HepG2 (cell line): ENCODE data around the gene RCAN2. TPM values are rescaled to one million over a fixed set of nuclear protein-coding genes. Genes with fewer than 3 reads are reported as not detected.

ENCODE experiments used
- ATAC-seq: fragments of 200-7000 bp; cut with Tn5 transposase; 3 replicates; pipeline ENCODE4 v1.9.1; 2020; ENCODE audit warnings: mild to moderate bottlenecking, moderate library complexity
- BruUV-seq: library from RNA; stranded (reverse); fragments of 400-500 nt; replicated peaks from 2 replicates; lab custom pipeline; 2021; lab: Mats Ljungman, UMichigan
- CTCF ChIA-PET: fragments of 300-600 bp; formaldehyde crosslinking; extraction: SDS; loops from one replicate; lab custom pipeline; 2021; ENCODE audit warnings: low total read pairs, inconsistent platforms, low intra/inter-chr PET ratio; lab: Yijun Ruan, JAX
- POLR2A ChIA-PET: fragments of 350-600 bp; sonication (Branson Sonifier 250); formaldehyde crosslinking; loops from one replicate; lab custom pipeline; 2020; ENCODE audit warnings: antibody characterized with exemption, inconsistent platforms; lab: Yijun Ruan, JAX
- DNase-seq: peaks from one replicate; pipeline ENCODE4 v3.0.0-alpha.2; 2015; ENCODE audit warnings: low spot score
- FAIRE-seq: peaks from 3 replicates; lab custom pipeline; 2011; peaks lifted over from hg19 to GRCh38; lab: Jason Lieb, UNC
- H2AFZ ChIP-seq: one replicate; pipeline ENCODE4 v1.6.1; 2011; ENCODE audit warnings: low read length, inconsistent platforms
- H3K27ac ChIP-seq: fragments of 300-600 bp; 3 replicates; pipeline ENCODE4 v1.8.0; 2011; ENCODE audit warnings: mixed run types, mild to moderate bottlenecking, mixed read lengths, low read length, inconsistent platforms; ENCODE audit not compliant: insufficient read depth; ENCODE audit errors: extremely low read length
- H3K27me3 ChIP-seq, 2 experiments: fragments of 200-600 bp in 1 of 2; 2 replicates in 1 of 2; 3 replicates in 1 of 2; pipeline versions ENCODE4 v1.6.0 to v1.8.0; 2011; ENCODE audit warnings: low read length in 2 of 2, mild to moderate bottlenecking in 2 of 2, moderate library complexity in 2 of 2, inconsistent platforms in 1 of 2; ENCODE audit not compliant: insufficient read depth in 2 of 2, control insufficient read depth in 1 of 2
- H3K36me3 ChIP-seq, 2 experiments: fragments of 200-600 bp in 1 of 2; replicated peaks in 1 of 2; 2 replicates in 1 of 2; 3 replicates in 1 of 2; pipeline versions ENCODE4 v1.5.1 to v1.8.0; 2011; ENCODE audit warnings: low read length in 2 of 2, inconsistent platforms in 1 of 2; ENCODE audit not compliant: insufficient read depth in 2 of 2, control insufficient read depth in 1 of 2
- H3K4me1 ChIP-seq: 2 replicates; pipeline ENCODE4 v1.5.1; 2012; ENCODE audit warnings: low read length, inconsistent platforms; ENCODE audit not compliant: insufficient read depth
- H3K4me2 ChIP-seq: 2 replicates; pipeline ENCODE4 v1.6.0; 2011; ENCODE audit warnings: low read depth, low read length, inconsistent platforms
- H3K4me3 ChIP-seq, 3 experiments: fragments of 200-600 bp in 1 of 3; sonication (generic), shearing (Covaris generic) in 1 of 3; replicated peaks in 1 of 3; 2 replicates each; pipeline ENCODE4 v1.5.1; 2011 to 2016; ENCODE audit warnings: low read length in 3 of 3, inconsistent platforms in 2 of 3, low read depth in 2 of 3, mild to moderate bottlenecking in 2 of 3, control low read depth in 1 of 3, mixed read lengths in 1 of 3; ENCODE audit not compliant: insufficient read depth in 1 of 3
- H3K79me2 ChIP-seq: one replicate; pipeline ENCODE4 v1.6.1; 2011; ENCODE audit warnings: low read length, inconsistent platforms; ENCODE audit not compliant: insufficient read depth
- H3K9ac ChIP-seq: 2 replicates; pipeline ENCODE4 v1.6.0; 2011; ENCODE audit warnings: mild to moderate bottlenecking, low read depth, low read length, inconsistent platforms; ENCODE audit not compliant: insufficient read depth
- H3K9me3 ChIP-seq: 2 replicates; pipeline ENCODE4 v1.5.1; 2012; ENCODE audit warnings: mild to moderate bottlenecking, low read length
- H4K20me1 ChIP-seq: 2 replicates; pipeline ENCODE4 v1.6.0; 2011; ENCODE audit warnings: inconsistent platforms, mild to moderate bottlenecking, low read length, moderate library complexity; ENCODE audit not compliant: insufficient read depth
- KLF13 ChIP-seq: sonication (generic); formaldehyde crosslinking; IDR thresholded peaks from 2 replicates; pipeline ENCODE4 v1.4.0; 2020; ENCODE audit warnings: mild to moderate bottlenecking, missing genetic modification reagents
- KLF16 ChIP-seq, 2 experiments: sonication (generic) in 1 of 2; formaldehyde crosslinking in 1 of 2; IDR thresholded peaks; 2 replicates each; pipeline versions ENCODE4 v1.6.1 to v1.8.0; 2016 to 2023; ENCODE audit warnings: missing genetic modification reagents in 2 of 2, missing compliant biosample characterization in 1 of 2
- POGZ ChIP-seq: sonication (generic); formaldehyde crosslinking; IDR thresholded peaks from 2 replicates; pipeline ENCODE4 v1.4.0; 2020; ENCODE audit warnings: mild to moderate bottlenecking, missing genetic modification reagents
- SOX5 ChIP-seq: IDR thresholded peaks from 2 replicates; pipeline ENCODE4 v1.6.1; 2016; ENCODE audit warnings: borderline replicate concordance
- ZNF3 ChIP-seq: IDR thresholded peaks from 2 replicates; pipeline ENCODE4 v1.7.0; 2017; ENCODE audit warnings: inconsistent platforms
- ZNF629 ChIP-seq: sonication (generic); formaldehyde crosslinking; conservative IDR thresholded peaks from 2 replicates; pipeline ENCODE4 v1.5.0; 2020; ENCODE audit warnings: missing genetic modification reagents
- WGBS: methylation state at CpG from one replicate; pipeline ENCODE4 v1.1.6; 2017; ENCODE audit warnings: low lambda C conversion rate; 5-methylcytosine and 5-hydroxymethylcytosine counted together
- in situ Hi-C: cut with HindIII; loops from 2 replicates; pipeline ENCODE4 v1.10.0; 2017; ENCODE audit warnings: low pct_unique_long_range_greater_than_20kb; ENCODE audit not compliant: extremely low pct_ligation_motif_present
- intact Hi-C: fragments of 100-400 bp; cut with micrococcal nuclease; formaldehyde crosslinking; loops from one replicate; pipeline ENCODE4 v1.10.0; 2022; ENCODE audit not compliant: unreplicated experiment
- polyA plus RNA-seq, 8 experiments: library from polyadenylated mRNA; depleted of rRNA in 3 of 8; stranded (reverse) in 7 of 8; unstranded in 1 of 8; fragments of >200 nt; fragmentation: Illumina TruSeq in 4 of 8; extraction: Trizol in 4 of 8; gene quantifications; 2 replicates each; pipeline versions ENCODE4 v1.2.1 to v1.2.3, GENCODE V29; 2011 to 2016; ENCODE audit warnings: low read depth in 4 of 8, missing spikeins in 1 of 8, mixed read lengths in 1 of 8; ENCODE audit not compliant: insufficient read depth in 1 of 8
- total RNA-seq, 5 experiments: library from RNA; depleted of rRNA; stranded (reverse); fragments of >200 nt; fragmentation: Illumina TruSeq; extraction: Trizol; gene quantifications; 2 replicates each; pipeline ENCODE4 v1.2.3, GENCODE V29; 2016; ENCODE audit warnings: low read depth in 1 of 5
- TF ChIP-seq, protein P1 (sequence below): sonication (generic); formaldehyde crosslinking; IDR thresholded peaks from 2 replicates; pipeline ENCODE4 v1.5.0; 2020; ENCODE audit warnings: missing genetic modification reagents
- TF ChIP-seq, protein P2 (sequence below): sonication (generic); formaldehyde crosslinking; IDR thresholded peaks from 2 replicates; pipeline ENCODE4 v1.4.0; 2020; ENCODE audit warnings: mild to moderate bottlenecking, missing genetic modification reagents, borderline replicate concordance
- TF ChIP-seq, protein P3 (sequence below): sonication (generic); formaldehyde crosslinking; IDR thresholded peaks from 2 replicates; pipeline ENCODE4 v1.9.0; 2022; ENCODE audit warnings: missing genetic modification reagents, mild to moderate bottlenecking, borderline replicate concordance
- TF ChIP-seq, protein P4 (sequence below): sonication (generic); formaldehyde crosslinking; IDR thresholded peaks from 2 replicates; pipeline ENCODE4 v1.8.0; 2022; ENCODE audit warnings: missing genetic modification reagents, mild to moderate bottlenecking, inconsistent platforms, borderline replicate concordance

Gene RCAN2
- total and polyA plus RNA-seq, 2 of the 13 experiments (the other 11 are each of a cell fraction or from before 2014, with no cell fraction given), result not detected

DNA sequence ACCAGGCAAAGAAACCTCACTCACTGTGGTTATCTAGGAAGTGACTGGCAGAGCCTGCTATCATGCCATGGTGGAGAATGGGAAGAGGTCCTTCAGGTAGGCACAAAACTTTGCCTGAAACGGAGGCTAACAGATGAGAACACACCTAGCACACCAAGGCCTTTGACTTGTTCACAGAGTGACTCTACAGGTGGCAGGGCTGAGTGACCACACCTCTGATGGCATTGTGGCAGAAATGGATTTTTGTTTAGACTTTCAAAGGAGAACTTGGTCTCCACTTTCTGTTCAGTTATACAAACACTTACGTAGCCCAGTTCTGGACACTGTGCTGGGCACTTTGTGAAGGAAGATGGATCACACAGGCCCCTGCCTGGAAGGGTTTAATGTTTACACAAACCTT lies 204.2 kb downstream of the RCAN2 start:
- Histone ChIP-seq H2AFZ (no peak overlapping the region), H3K9ac (no peak overlapping the region), H3K4me2 (no peak overlapping the region), H3K9me3 (no peaks in the 10 kb centered on the region), H3K79me2 (no peaks in the 10 kb centered on the region), H3K27me3 (no peaks in the 10 kb centered on the region), H3K36me3 (no peaks in the 10 kb centered on the region), H4K20me1 (no peaks in the 10 kb centered on the region), H3K27ac (no peak overlapping the region), H3K4me1 (no peaks in the 10 kb centered on the region), H3K4me3 (no peak overlapping the region)
- DNase-seq (no peak), FAIRE-seq (no peak), ATAC-seq (no peak)
- intact Hi-C loops (no loop called here), in situ Hi-C loops (no loop called here)
- POLR2A ChIA-PET, result no interaction called here
- WGBS, result 7% methylated on average over 2 of the region's 2 CpGs
- TF ChIP-seq, protein P1, sequence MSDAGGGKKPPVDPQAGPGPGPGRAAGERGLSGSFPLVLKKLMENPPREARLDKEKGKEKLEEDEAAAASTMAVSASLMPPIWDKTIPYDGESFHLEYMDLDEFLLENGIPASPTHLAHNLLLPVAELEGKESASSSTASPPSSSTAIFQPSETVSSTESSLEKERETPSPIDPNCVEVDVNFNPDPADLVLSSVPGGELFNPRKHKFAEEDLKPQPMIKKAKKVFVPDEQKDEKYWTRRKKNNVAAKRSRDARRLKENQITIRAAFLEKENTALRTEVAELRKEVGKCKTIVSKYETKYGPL (CRISPR knock-in tag), result no peak
- CTCF ChIA-PET, result no interaction called here
- BruUV-seq, result no TSS peak

DNA sequence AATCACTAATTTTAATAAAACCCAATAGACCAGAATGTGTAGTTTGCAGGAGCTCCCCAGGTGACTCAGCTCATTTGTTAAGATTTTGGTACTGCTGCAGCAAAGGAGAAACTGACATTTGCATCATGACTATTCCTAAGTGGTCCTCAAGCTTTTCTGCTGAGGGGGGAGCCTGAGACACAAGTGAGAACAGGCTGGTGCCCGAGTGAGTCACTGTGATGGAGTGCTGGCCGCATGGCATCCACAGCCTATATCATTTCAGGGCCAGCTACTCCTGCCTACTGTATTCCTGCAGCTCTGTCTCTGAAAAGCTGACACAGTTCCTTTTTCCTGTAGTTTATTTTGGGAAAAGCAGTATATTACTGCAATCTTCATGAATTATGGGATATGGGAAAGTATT lies 206.8 kb downstream of the RCAN2 start:
- FAIRE-seq (no peak), DNase-seq (no peak), ATAC-seq (no peak)
- Histone ChIP-seq H3K36me3 (no peaks in the 10 kb centered on the region), H3K27me3 (no peaks in the 10 kb centered on the region), H3K9ac (no peak overlapping the region), H3K4me1 (no peaks in the 10 kb centered on the region), H4K20me1 (no peaks in the 10 kb centered on the region), H2AFZ (no peak overlapping the region), H3K4me3 (no peak overlapping the region), H3K9me3 (no peaks in the 10 kb centered on the region), H3K79me2 (no peaks in the 10 kb centered on the region), H3K4me2 (no peak overlapping the region), H3K27ac (no peak overlapping the region)
- WGBS, result 7% methylated on average over 2 of the region's 2 CpGs
- ChIA-PET CTCF (no interaction called here), POLR2A (no interaction called here)
- intact Hi-C loops (no loop called here), in situ Hi-C loops (no loop called here)
- no TSS peak for BruUV-seq
- TF ChIP-seq KLF16 (CRISPR knock-in tag; IDR thresholded peaks at IDR 0.05) (no peak), ZNF629 (CRISPR knock-in tag) (no peak), ZNF3 (CRISPR knock-in tag) (no peak), POGZ (CRISPR knock-in tag) (no peak), SOX5 (no peak), KLF13 (no peak)
- TF ChIP-seq, protein P2, sequence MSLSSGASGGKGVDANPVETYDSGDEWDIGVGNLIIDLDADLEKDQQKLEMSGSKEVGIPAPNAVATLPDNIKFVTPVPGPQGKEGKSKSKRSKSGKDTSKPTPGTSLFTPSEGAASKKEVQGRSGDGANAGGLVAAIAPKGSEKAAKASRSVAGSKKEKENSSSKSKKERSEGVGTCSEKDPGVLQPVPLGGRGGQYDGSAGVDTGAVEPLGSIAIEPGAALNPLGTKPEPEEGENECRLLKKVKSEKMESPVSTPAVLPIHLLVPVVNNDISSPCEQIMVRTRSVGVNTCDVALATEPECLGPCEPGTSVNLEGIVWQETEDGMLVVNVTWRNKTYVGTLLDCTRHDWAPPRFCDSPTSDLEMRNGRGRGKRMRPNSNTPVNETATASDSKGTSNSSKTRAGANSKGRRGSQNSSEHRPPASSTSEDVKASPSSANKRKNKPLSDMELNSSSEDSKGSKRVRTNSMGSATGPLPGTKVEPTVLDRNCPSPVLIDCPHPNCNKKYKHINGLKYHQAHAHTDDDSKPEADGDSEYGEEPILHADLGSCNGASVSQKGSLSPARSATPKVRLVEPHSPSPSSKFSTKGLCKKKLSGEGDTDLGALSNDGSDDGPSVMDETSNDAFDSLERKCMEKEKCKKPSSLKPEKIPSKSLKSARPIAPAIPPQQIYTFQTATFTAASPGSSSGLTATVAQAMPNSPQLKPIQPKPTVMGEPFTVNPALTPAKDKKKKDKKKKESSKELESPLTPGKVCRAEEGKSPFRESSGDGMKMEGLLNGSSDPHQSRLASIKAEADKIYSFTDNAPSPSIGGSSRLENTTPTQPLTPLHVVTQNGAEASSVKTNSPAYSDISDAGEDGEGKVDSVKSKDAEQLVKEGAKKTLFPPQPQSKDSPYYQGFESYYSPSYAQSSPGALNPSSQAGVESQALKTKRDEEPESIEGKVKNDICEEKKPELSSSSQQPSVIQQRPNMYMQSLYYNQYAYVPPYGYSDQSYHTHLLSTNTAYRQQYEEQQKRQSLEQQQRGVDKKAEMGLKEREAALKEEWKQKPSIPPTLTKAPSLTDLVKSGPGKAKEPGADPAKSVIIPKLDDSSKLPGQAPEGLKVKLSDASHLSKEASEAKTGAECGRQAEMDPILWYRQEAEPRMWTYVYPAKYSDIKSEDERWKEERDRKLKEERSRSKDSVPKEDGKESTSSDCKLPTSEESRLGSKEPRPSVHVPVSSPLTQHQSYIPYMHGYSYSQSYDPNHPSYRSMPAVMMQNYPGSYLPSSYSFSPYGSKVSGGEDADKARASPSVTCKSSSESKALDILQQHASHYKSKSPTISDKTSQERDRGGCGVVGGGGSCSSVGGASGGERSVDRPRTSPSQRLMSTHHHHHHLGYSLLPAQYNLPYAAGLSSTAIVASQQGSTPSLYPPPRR (CRISPR knock-in tag), result no peak
- TF ChIP-seq, protein P3, sequence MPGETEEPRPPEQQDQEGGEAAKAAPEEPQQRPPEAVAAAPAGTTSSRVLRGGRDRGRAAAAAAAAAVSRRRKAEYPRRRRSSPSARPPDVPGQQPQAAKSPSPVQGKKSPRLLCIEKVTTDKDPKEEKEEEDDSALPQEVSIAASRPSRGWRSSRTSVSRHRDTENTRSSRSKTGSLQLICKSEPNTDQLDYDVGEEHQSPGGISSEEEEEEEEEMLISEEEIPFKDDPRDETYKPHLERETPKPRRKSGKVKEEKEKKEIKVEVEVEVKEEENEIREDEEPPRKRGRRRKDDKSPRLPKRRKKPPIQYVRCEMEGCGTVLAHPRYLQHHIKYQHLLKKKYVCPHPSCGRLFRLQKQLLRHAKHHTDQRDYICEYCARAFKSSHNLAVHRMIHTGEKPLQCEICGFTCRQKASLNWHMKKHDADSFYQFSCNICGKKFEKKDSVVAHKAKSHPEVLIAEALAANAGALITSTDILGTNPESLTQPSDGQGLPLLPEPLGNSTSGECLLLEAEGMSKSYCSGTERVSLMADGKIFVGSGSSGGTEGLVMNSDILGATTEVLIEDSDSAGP (CRISPR knock-in tag), result no peak
- TF ChIP-seq, protein P4, sequence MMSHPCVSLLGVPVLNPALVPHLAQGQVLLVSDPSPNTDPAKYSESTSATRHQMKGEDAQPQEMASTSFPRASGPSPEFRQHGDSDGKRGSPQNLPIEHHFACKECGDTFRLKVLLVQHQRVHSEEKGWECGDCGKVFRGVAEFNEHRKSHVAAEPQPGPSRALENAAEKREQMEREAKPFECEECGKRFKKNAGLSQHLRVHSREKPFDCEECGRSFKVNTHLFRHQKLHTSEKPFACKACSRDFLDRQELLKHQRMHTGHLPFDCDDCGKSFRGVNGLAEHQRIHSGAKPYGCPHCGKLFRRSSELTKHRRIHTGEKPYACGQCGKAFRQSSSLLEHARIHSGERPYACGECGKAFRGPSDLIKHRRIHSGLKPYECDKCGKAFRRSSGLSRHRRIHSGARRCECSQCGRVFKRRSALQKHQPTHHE, result no peak
